Stimulated activated CD4-positive, alpha-beta T cell treated with anti-CD3 and anti-CD28 coated beads, Interleukin-12 subunit alpha, Interleukin-12 subunit beta, amount 100 ng/mL, for 48 hours (primary cell): Measurements from ENCODE around the gene NLRC4.
"Not testable (repeated sequence)": the region's sequence is repeated elsewhere in the genome, so short reads cannot be mapped to it uniquely, and the experiment has no call there.

Experiments
- DNase-seq, 3 donors: peaks; one replicate each; pipeline ENCODE4 v3.0.0-alpha.2; 2020; ENCODE audit warnings: low read depth in 2 of 3, low spot score in 1 of 3

The NLRC4 gene

GRCh38 chr2:32246911-32247310 is 17.8 kb downstream of the NLRC4 start:
- DNase-seq = no peak

GRCh38 chr2:32242331-32242730 is 22.4 kb downstream of the NLRC4 start:
- DNase-seq = no peak

GRCh38 chr2:32237996-32238395 is 26.7 kb downstream of the NLRC4 start:
- no peak for DNase-seq

- no peak for DNase-seq
Observed at GRCh38 chr2:32237488-32237887, 27.2 kb downstream of the NLRC4 start.

- DNase-seq = no peak
Observed at GRCh38 chr2:32235315-32235714, 29.4 kb downstream of the NLRC4 start.

GRCh38 chr2:32231959-32232358 is 32.7 kb downstream of the NLRC4 start:
- no peak for DNase-seq

GRCh38 chr2:32229635-32230034 is 35.1 kb downstream of the NLRC4 start:
- no peak for DNase-seq

- no peak for DNase-seq
Observed at GRCh38 chr2:32228181-32228580, 36.5 kb downstream of the NLRC4 start.

GRCh38 chr2:32227492-32227891 is 37.2 kb downstream of the NLRC4 start:
- no peak for DNase-seq

GRCh38 chr2:32222966-32223365 is 41.7 kb downstream of the NLRC4 start:
- DNase-seq = no peak

GRCh38 chr2:32220445-32220844 is 44.2 kb downstream of the NLRC4 start:
- DNase-seq = no peak

- DNase-seq = no peak
Observed at GRCh38 chr2:32212295-32212694, 52.4 kb downstream of the NLRC4 start.

- DNase-seq = no peak
Observed at GRCh38 chr2:32210767-32211408, 53.8 kb downstream of the NLRC4 start.

GRCh38 chr2:32203428-32203827 is 61.3 kb downstream of the NLRC4 start:
- not testable (repeated sequence) for DNase-seq

- DNase-seq = no peak
Observed at GRCh38 chr2:32200814-32201213, 63.9 kb downstream of the NLRC4 start.

GRCh38 chr2:32192418-32192817 is 72.3 kb downstream of the NLRC4 start:
- DNase-seq = no peak

- DNase-seq = no peak
Observed at GRCh38 chr2:32189011-32189410, 75.7 kb downstream of the NLRC4 start.

- DNase-seq = no peak
Observed at GRCh38 chr2:32182667-32183066, 82.0 kb downstream of the NLRC4 start.
